Measurements from ENCODE around the gene BPIFB1. TPM values are rescaled to one million over a fixed set of nuclear protein-coding genes. Genes with fewer than 3 reads are reported as not detected.

BPIFB1 gene, protein sequence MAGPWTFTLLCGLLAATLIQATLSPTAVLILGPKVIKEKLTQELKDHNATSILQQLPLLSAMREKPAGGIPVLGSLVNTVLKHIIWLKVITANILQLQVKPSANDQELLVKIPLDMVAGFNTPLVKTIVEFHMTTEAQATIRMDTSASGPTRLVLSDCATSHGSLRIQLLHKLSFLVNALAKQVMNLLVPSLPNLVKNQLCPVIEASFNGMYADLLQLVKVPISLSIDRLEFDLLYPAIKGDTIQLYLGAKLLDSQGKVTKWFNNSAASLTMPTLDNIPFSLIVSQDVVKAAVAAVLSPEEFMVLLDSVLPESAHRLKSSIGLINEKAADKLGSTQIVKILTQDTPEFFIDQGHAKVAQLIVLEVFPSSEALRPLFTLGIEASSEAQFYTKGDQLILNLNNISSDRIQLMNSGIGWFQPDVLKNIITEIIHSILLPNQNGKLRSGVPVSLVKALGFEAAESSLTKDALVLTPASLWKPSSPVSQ
- total RNA-seq, result not detected in 2 replicates

DNA sequence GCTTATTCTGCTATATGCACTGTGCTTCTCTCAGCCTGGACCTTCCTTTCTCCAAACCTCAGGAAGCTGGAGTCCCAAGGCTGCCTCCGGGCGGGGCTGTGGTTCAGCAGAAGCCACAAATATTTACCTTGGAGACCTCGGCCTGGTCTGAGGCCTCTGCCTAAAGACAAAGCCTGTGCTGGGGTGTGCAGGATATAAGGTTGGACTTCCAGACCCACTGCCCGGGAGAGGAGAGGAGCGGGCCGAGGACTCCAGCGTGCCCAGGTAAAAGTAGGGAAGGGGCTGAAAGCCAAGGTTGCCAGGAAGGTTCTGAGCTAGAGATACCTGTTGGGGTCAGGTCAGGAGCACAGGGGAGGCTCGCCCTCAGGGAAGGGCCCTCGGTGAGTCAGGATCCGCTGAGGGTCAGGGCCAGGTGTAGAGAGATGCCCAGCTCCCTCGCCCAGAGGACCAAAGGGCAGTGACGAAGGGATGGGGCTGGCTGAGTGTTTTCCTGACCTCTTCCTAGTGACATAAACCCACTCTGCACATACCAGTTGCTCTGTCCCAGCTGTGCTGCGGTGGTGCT is at the start of gene BPIFB1:
Gene BPIFB1, plus strand, starts transcription at position 224 of the 565 bp plus-strand sequence. CDS start 2,860 bp downstream, outside the sequence.
- intact Hi-C loops (cut with micrococcal nuclease), result no loop called here

DNA sequence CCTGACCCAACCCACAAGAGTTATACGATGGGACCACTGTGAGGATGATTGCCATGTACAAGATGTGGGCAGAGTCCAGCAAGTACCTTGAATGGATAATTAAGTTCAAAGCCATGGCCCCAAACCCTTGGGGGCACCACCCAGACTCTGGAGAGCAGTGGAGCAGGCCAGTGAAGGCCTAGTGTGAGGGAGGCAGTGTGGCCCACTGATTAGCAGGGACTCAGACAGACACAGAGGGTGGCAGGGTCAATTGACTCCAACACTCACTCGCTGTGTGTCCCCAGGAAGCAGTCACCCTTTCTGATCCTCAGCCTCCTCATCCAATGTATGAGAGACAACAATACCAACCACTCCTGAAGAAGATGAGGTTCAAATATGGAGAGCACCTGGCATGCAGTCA is 49.0 kb upstream of the BPIFB1 start:
- intact Hi-C loops (cut with micrococcal nuclease), result no loop called here

DNA sequence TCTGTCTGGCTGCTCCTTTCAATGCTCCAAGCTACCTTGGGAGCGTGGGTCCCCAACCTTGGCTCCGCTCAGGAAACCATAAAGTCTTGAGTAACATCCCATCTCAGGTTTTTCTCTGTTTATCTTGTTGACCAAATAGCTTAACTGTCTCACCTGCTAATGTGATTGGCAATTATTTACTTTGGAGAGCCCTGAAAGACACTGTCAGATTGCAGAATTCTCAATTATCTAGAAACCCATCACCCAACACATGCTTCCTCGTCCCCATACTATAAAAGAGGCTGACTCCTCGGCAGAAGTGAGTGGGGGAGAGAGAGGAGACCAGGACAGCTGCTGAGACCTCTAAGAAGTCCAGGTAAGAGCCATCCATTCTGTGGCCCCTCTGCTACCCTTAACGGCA is 47.3 kb upstream of the BPIFB1 start, which contains the start of gene BPIFA1:
Gene BPIFA1, plus strand, starts transcription at position 301 of the 400 bp plus-strand sequence. CDS start 1,716 bp downstream, outside the sequence.
- intact Hi-C loops (cut with micrococcal nuclease), result no loop called here

DNA sequence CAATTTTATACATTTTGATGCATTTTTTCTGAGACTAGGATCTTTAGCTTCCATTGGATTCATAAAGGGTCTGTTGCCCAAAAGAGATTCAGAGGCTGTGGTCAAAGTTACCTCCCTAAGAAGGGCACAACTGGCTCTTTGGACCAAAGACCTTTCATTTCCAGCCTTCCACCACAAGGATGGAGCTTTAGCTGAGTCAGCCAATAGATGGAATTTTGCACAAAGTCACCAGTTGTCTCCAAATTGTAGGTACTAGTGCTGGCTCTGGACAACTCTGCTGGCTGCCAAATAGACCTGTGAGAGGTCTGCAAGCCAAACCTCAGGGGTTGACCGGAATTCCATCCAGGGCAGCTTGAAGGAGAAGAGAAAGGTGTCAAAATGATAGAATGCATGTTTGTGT is 46.7 kb upstream of the BPIFB1 start:
- intact Hi-C loops (cut with micrococcal nuclease), result no loop called here

DNA sequence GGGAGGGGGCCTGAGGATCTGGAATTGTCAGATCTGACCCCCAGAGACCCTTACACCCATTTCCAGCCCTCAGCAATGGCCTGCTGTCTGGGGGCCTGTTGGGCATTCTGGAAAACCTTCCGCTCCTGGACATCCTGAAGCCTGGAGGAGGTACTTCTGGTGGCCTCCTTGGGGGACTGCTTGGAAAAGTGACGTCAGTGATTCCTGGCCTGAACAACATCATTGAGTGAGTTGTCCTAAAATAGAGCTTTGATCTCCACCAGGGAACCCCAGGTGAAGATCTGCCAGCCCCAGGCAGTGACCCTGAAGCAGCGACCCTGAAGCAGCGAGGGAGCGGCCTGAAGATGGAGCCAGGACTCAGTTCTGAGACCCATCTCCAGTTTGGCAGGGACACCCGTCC is 45.0 kb upstream of the BPIFB1 start:
- intact Hi-C loops (cut with micrococcal nuclease), result no loop called here

DNA sequence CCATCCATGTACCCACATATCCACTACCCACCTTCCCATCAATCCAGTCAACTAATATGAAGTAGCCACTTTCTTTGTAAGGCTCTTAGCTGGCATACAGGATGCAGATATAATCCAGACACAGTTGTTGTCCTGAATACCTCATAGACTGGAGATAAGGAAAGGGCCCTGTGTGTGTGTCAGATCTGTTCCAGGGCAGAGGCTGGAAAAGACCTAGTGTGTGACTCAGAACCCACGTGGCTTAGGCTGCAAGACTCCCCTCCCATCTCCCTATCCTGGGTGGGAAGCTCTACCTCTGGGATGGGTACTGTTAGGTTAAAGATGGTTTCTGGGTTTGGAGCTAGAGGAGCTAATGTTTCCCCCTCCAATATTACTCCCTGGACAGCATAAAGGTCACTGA is 43.6 kb upstream of the BPIFB1 start:
- intact Hi-C loops (cut with micrococcal nuclease), result no loop called here

DNA sequence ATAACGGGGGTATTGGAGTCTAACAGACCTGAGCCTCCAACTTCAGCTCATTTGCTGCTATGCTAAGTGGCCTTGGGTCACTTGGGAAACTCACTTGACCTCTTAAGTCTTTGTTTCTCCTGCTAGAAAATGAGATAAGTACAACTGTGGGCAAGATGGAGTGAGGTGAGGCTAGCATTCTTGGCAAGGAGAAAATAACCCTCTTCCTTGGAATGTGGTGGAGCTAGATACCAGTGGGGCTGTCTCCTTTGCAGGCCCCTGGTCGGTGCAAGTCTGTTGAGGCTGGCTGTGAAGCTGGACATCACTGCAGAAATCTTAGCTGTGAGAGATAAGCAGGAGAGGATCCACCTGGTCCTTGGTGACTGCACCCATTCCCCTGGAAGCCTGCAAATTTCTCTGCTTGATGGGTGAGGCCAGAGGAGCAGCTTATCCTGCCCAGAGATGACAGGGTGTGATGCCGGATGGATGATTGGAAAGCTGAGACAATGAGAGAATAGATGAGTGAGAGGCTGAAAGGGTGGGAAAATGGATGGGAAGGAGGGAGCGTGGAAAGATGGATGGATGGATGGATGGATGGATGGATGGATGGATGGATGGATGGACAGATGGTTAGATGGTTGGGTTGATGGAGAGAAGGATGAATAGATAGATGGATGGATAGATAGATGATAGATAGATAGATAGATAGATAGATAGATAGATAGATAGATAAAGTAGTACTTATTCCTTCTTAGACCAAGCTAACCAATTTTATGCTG is 42.9 kb upstream of the BPIFB1 start:
- intact Hi-C loops (cut with micrococcal nuclease), result no loop called here

DNA sequence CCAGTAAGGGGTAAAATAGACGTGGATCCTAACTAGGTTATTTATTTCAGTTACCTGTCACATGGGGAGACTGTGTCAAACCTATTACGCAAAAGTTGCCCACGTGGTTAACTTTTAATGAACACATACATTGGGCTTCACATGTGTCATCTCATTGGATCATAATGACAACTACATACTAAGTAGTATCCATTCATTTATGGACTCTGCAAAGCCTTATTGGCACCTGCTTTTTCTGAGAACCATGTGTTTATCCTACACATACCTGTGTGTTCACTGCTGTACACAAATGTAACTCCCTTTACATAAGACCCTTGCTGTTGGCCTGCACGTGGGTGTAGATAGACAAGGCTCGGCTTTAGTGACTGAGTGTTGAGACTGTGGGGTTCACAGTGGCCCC is 42.1 kb upstream of the BPIFB1 start:
- intact Hi-C loops (cut with micrococcal nuclease), result no loop called here

DNA sequence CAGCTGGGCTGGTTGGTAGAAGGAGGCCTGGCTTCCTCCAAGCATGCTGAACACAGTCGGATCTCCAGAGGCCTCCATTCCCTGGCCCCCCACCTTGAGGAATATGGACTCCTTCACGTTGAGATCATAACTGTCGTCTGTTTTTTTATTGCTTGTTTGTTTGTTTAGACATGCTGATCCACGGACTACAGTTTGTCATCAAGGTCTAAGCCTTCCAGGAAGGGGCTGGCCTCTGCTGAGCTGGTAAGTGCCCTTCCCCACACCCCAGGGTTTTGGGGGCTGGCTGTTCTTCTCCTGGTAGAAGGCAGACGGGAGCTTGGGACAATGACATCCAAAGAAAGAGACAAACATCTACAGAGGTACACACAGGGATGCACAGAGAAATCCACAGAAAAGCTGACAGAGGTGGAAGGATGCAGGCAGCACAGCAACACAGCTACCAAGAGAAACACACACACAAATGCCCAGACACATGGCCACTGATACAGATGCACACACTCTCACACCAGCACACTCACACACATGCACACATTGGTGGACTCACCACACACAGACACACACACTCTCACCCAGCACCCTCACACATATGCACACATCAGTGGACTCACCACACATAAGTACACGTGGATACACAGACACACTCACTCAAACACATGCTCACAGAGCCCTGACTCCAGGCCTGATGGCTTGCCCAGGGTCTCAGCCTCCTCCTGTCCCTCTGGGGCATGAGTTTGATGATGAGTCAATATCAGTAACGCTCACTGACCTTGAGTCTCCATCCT is 40.5 kb upstream of the BPIFB1 start:
- intact Hi-C loops (cut with micrococcal nuclease), result no loop called here

DNA sequence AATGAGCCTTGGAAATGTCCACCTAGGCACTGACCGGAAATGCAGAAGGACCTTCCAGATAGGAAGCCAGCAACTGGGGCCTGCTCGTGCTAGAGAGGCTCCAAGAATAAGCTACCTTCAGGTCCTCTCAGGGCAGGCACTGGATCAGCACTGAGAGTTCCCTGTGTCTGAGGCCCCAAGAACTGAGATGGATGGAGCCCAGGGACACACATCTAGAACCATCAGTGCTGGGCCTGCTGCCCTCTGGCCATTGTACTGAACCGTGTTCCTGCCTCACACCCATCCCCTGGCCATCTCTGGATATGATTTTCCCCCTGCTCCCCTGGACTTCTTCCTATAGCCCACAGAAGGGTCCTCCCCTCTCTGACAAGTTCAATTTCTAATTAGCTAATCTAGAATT is 36.9 kb upstream of the BPIFB1 start:
- intact Hi-C loops (cut with micrococcal nuclease), result no loop called here

DNA sequence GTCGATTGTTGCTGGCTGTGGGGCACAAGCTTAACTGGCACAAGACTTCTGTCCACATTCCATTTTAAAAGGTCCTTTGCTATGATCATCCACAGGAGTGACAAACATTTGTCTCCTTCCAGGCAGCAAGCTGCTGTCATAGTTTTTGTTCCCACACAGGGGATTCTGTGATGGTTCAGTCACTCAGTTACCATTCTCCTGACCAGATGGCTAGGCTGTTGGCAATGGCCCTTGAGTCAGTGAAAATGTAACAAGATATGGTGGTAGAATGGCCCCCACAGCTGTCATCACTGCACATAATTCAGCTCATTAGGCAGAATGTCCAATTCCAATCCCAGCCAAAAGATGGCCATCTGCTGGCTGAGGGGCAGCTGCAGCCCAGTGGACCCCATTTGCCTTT is 33.6 kb upstream of the BPIFB1 start:
- intact Hi-C loops (cut with micrococcal nuclease), result no loop called here

DNA sequence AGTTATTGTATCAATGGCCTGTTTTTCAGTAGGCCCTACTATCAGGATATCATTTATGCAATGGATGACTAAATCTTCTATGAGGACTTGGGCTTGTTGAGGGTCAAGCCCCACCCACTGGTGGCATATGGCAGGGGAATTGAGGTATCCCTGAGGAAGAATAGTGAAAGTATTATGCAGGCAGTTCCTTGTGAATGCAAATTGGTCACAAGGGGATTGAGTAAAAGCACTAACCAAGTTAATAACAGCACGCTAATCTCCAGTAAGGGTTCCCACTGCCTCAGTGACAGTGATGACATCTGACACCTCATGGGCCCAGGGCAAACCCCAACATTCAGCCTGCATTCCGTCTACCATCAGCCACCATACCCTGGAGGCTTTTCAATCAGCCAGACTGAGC is 32.3 kb upstream of the BPIFB1 start:
- intact Hi-C loops (cut with micrococcal nuclease), result no loop called here

DNA sequence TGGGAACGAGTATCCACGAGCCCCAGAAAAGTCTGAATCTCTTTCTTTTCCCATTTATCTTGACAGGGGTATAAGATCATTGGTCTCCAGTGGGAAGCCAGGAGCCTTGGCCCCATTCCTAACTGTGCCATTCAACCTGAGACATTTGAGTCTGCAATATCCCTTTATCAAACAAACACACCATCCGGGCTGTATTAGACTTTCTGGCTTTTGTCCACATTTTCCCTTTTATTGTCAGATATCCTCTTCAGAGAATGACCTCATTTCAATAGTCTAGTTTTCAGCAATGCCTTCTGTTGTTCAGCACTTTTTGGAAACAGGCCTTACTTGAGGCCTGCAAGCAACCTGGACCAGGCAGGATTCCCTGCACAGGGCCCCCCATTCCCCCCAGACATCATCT is 31.5 kb upstream of the BPIFB1 start:
- intact Hi-C loops (cut with micrococcal nuclease), result no loop called here

DNA sequence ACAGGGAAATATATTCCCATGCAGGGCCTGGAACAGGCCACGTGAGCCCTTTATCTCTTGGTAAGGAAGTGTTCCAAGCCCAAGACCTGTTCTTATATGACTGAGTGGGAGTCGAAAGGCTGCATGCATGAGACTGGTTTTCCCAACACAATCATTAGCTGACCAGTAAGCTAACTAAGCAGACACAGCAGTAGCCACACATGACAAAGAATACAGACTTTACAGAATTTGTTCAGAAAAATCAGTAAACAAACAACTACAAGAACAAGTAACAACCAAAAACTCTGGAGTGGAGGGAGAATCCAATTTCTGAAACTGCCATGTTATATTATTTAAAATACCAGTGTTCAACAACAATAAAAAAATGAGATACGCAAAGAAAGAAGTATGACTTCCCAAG is 30.6 kb upstream of the BPIFB1 start:
- intact Hi-C loops (cut with micrococcal nuclease), result no loop called here

DNA sequence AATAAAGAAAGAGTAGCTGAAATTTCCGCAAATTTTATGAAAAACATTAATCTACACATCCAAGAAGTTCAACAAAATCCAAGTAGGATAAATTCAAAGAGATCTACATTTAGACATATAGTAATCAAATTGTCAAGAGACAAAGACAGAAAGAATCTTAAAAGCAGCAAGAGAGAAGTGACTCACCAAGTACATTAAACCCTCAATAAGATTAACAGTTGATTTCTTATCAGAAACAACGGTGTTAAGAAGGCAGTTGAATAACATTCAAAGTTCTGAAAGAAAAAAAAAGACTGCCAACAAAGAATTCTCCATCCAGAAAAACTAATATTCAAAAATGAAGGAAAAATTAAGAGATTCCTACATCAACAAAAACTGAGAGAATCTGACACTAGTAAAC is 28.0 kb upstream of the BPIFB1 start:
- intact Hi-C loops (cut with micrococcal nuclease), result no loop called here

DNA sequence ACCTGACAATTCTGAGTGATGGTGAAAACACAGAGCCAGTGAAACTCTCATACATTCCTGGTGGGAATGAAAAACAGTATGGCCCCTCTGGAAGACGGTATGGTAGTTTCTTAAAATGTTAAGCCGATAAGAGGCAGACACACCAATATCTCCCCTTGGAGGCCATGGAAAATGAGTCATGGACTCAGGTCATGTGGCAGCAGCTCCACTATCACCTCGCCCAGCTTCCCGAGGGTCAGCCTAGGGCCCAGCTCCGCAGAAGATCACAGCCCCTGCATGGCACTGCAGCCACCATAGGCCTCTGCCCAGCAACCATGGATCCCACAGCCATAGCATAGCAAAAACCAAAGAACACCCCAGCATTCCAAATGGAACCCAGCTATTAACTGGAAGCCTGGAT is 25.8 kb upstream of the BPIFB1 start:
- intact Hi-C loops (cut with micrococcal nuclease), result no loop called here

DNA sequence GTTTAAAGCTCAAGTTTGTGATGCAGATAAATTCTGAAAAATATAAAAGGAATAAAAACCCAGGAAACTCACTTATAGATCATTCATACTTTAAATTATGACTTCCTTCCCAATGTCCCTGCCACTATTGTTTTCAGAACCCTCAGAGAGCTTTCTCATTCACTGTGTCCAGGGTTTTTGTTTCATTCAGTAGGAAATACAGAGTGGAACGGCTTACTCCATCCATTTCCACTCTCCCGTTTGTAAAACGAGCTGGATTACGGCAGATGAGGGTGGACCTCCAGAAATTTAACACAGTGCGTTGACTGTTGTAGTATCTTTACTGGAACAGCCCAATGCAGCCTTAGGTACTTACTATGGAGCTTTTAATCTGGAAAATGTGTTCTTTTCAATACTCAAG is 23.6 kb upstream of the BPIFB1 start:
- intact Hi-C loops (cut with micrococcal nuclease), result no loop called here

DNA sequence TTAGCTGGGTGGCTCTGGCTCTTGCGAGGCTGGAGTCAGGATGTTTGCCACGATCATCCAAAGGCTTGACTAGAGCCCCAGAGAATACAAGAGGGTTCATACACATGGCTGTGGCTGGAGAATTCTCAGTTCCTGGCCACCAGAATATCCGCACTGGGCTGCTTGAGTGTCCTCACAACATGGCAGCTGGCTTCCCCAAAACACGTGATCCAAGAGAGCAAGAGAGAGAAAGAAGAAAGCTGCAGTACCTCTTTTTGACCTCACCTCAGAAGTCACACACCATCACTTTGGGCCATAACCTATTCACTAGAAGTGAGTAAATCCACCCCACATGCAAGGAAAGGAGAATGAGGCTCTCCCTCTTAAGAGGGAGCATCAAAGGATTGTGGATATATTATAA is 21.5 kb upstream of the BPIFB1 start:
- intact Hi-C loops (cut with micrococcal nuclease), result no loop called here

DNA sequence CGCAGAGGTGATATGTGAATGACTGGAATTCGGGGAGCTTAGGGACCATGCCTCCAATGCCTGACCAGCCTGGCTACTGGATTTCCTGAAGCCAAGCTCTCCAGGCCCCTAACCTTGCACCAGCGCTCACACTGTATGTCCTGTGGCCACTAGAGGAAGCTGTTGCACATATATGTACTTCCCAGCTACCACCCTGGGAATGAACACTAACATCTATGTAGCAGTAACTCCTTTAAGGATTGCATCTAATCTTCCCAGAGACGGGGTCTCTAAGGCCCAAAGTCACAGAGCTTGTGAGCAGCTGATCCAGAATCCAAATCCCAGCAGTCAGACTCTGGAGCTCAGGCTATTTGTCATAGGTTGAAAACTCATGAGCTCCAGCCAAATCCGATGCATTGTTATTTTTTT is 20.4 kb upstream of the BPIFB1 start:
- intact Hi-C loops (cut with micrococcal nuclease), result no loop called here

DNA sequence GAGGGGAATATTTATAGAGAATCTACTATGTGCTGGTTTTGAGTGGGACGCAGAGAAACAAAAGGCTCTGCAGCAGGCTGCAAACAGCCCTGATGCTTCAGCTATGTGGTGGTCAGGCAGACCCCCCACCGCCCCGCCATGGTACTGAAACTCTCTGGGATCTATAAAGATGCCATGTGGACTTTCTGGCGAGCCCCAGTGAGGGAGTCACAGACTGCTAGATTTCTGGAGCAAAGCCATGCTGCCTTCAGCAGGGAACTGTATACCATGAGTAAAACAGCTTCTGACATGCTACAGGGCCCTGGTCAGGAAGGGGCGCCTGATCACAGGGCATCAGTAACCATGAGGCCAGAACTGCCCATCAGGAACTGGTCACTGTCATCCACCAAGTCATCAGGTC is 19.2 kb upstream of the BPIFB1 start:
- intact Hi-C loops (cut with micrococcal nuclease), result no loop called here

DNA sequence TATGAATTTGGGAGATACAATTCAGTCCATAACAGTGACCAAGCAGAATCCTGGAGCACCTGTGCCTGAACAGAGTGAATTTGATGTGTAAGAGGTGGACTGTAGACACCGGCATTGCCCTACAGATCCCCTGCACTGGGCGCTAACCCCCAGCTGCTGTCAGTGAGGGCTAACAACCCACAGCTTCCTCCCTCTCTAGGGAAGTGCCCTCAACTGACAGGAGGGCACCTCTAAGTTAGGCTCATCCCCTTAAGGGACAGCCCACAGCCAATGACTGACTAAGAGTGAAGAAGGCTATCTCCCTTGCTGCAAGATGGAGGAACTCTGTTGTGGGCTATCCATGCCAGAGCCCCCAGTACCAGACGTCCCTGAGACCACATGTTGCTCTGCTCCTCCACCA is 15.3 kb upstream of the BPIFB1 start:
- intact Hi-C loops (cut with micrococcal nuclease), result no loop called here
